OCI-LY3 (cell line): ENCODE measurements around the gene ST14.

Experiments used
- H2AFZ ChIP-seq: fragments of 200-600, 300-600 bp; shearing (Covaris generic); 2 replicates; pipeline ENCODE4 v1.6.0; 2014; ENCODE audit warnings: antibody characterized with exemption, low read depth, low read length
- H3K27ac ChIP-seq: fragments of 200-600, 300-600 bp; sonication (generic); 2 replicates; pipeline ENCODE4 v1.5.1; 2014; ENCODE audit warnings: mild to moderate bottlenecking, low read length, moderate library complexity, mixed read lengths
- H3K27me3 ChIP-seq: fragments of 200-600, 300-600 bp; sonication (generic); 2 replicates; pipeline ENCODE4 v1.6.1; 2014; ENCODE audit warnings: low read depth, low read length, mixed read lengths
- H3K36me3 ChIP-seq: fragments of 200-600, 300-600 bp; sonication (generic); replicated peaks from 2 replicates; pipeline ENCODE3; 2014; ENCODE audit warnings: low read depth, low read length, mixed read lengths
- H3K4me1 ChIP-seq: fragments of 300-600, 200-600 bp; sonication (generic); 2 replicates; pipeline ENCODE4 v1.6.1; 2014; ENCODE audit warnings: low read length, mixed read lengths
- H3K4me2 ChIP-seq: fragments of 200-600, 300-600 bp; sonication (generic); 2 replicates; pipeline ENCODE4 v1.6.1; 2014; ENCODE audit warnings: low read length, mixed read lengths
- H3K4me3 ChIP-seq: fragments of 300-600, 200-600 bp; sonication (generic); 2 replicates; pipeline ENCODE4 v1.5.1; 2014; ENCODE audit warnings: antibody characterized with exemption, mild to moderate bottlenecking, low read length, moderate library complexity
- H3K79me2 ChIP-seq: fragments of 300-600, 200-600 bp; shearing (Covaris generic); 2 replicates; pipeline ENCODE4 v1.6.1; 2014; ENCODE audit warnings: mild to moderate bottlenecking, low read length, mixed read lengths
- H3K9ac ChIP-seq: fragments of 300-600, 200-600 bp; shearing (Covaris generic); 2 replicates; pipeline ENCODE4 v1.6.0; 2014; ENCODE audit warnings: mild to moderate bottlenecking, low read length, moderate library complexity
- H3K9me3 ChIP-seq: fragments of 200-600, 300-600 bp; shearing (Covaris generic); 2 replicates; pipeline ENCODE4 v1.6.1; 2014; ENCODE audit warnings: low read length, mixed read lengths; ENCODE audit not compliant: insufficient read depth
- H4K20me1 ChIP-seq: fragments of 200-600, 300-600 bp; sonication (generic); 2 replicates; pipeline ENCODE4 v1.6.1; 2016; ENCODE audit warnings: low read length, mixed read lengths; ENCODE audit not compliant: insufficient read depth
- CTCF ChIP-seq: fragments of 200-600, 300-600 bp; sonication (generic); IDR thresholded peaks from 2 replicates; pipeline ENCODE4 v1.5.1; 2014; ENCODE audit warnings: antibody characterized with exemption, low read length, low read depth
- EZH2phosphoT487 ChIP-seq: fragments of 200-600 bp; shearing (Covaris generic); IDR thresholded peaks from 2 replicates; pipeline ENCODE4 v1.6.1; 2018; ENCODE audit warnings: antibody characterized with exemption, mixed run types, low read depth

ST14 gene

GRCh38 chr11:130180491-130180890 lies 20.9 kb downstream of the ST14 start:
- Histone ChIP-seq H3K9ac (peak overlapping the region; percentile 55), H3K4me1 (peaks cover 49% of the 10 kb centered on the region), H2AFZ (no peak overlapping the region), H3K9me3 (no peaks in the 10 kb centered on the region), H3K27me3 (no peaks in the 10 kb centered on the region), H4K20me1 (peaks cover 33% of the 10 kb centered on the region), H3K4me3 (peak overlapping the region; percentile 73), H3K36me3 (peaks cover 4% of the 10 kb centered on the region), H3K27ac (peak overlapping the region; percentile 83), H3K79me2 (peaks cover 80% of the 10 kb centered on the region), H3K4me2 (peak overlapping the region; percentile 96)
- no peak for TF ChIP-seq EZH2phosphoT487
- TF ChIP-seq CTCF, result no peak

GRCh38 chr11:130180896-130181294 lies 21.3 kb downstream of the ST14 start:
- peaks cover 3% of the 10 kb centered on the region for H3K36me3 ChIP-seq
- H3K27ac ChIP-seq, result peak overlapping the region; percentile 83
- H3K4me3 ChIP-seq, result peak overlapping the region; percentile 73
- H4K20me1 ChIP-seq, result peaks cover 32% of the 10 kb centered on the region
- no peaks in the 10 kb centered on the region for H3K9me3 ChIP-seq
- H3K4me2 ChIP-seq, result peak overlapping the region; percentile 96
- H3K79me2 ChIP-seq, result peaks cover 76% of the 10 kb centered on the region
- TF ChIP-seq CTCF (no peak), EZH2phosphoT487 (no peak)
- peaks cover 49% of the 10 kb centered on the region for H3K4me1 ChIP-seq
- H3K27me3 ChIP-seq, result no peaks in the 10 kb centered on the region
- peak overlapping the region; percentile 55 for H3K9ac ChIP-seq
- H2AFZ ChIP-seq, result no peak overlapping the region

GRCh38 chr11:130181295-130182272 lies 22.0 kb downstream of the ST14 start:
- Histone ChIP-seq H3K36me3 (no peaks in the 10 kb centered on the region), H3K4me3 (peak overlapping the region; percentile 73), H3K9ac (peak overlapping the region; percentile 63), H3K9me3 (no peaks in the 10 kb centered on the region), H3K27ac (peak overlapping the region; percentile 83), H3K4me2 (peak overlapping the region; percentile 96), H4K20me1 (peaks cover 34% of the 10 kb centered on the region), H3K27me3 (no peaks in the 10 kb centered on the region), H3K4me1 (peaks cover 49% of the 10 kb centered on the region), H2AFZ (no peak overlapping the region), H3K79me2 (peaks cover 78% of the 10 kb centered on the region)
- no peak for TF ChIP-seq EZH2phosphoT487
- peak; percentile 13; the same call in 1 of the 2 replicates for TF ChIP-seq CTCF

GRCh38 chr11:130183878-130184610 lies 24.5 kb downstream of the ST14 start:
- Histone ChIP-seq H3K9me3 (no peaks in the 10 kb centered on the region), H3K27ac (no peak overlapping the region), H3K79me2 (peaks cover 80% of the 10 kb centered on the region), H2AFZ (no peak overlapping the region), H3K4me3 (no peak overlapping the region), H3K4me1 (peaks cover 39% of the 10 kb centered on the region), H3K27me3 (no peaks in the 10 kb centered on the region), H3K9ac (no peak overlapping the region), H3K4me2 (no peak overlapping the region), H4K20me1 (peaks cover 53% of the 10 kb centered on the region), H3K36me3 (peaks cover 3% of the 10 kb centered on the region)
- TF ChIP-seq EZH2phosphoT487, result no peak
- no peak for TF ChIP-seq CTCF
